Activated CD4-positive, alpha-beta T cell treated with anti-CD3 and anti-CD28 coated beads for 48 hours (primary cell): ENCODE results near the gene TUBA4A.
"Not testable (repeated sequence)": the region's sequence is repeated elsewhere in the genome, so short reads cannot be mapped to it uniquely, and the experiment has no call there.

Source experiments
- DNase-seq: peaks from one replicate; pipeline ENCODE4 v3.0.0-alpha.2; 2020

Gene TUBA4A

DNA sequence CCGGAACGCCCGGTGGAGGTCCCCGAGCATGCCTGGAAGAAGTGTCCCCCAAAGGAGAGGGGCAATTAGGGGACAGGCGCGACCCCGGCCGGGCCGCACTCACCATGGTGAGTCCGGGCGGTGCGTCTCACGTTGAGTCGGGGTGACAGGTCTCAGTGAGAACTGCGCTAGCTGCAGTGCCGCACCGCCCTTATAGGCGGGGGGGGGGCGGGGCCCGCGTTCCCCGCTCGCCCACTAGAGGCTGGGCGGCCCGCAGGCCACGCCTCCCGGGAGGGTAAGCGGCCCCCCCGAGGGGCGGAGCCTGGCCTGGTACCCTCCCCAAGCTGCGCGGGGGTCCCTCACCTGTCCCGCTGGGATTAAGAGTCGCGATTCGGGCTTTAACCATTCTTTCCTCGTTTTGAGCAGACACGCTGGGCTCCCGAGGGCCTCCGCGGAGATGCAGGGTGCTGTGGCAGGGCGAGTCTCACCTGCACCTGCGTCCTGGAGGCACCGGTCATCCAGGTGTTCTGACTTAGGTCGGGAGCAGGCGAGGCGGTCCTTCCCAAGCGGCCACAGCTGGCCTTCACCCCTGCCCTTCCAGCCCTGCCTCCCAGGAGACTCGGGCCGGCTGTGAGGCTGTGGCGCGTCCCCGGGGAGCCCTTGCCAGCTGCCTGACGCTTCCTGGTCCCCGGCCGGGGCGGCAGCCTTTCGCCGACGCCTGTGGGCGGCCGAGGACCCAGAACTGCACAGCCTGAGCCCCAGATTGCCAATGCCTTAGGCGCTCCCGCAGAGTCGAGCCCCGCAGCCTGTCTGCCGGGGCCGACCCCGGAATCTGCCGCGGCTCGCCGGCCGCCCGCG is at the start of gene TUBA4A:
Gene TUBA4A, minus strand, starts transcription at position 166 of the 837 bp plus-strand sequence. Its CDS starts 60 bp downstream, at position 106.
- DNase-seq: peak; percentile 92

DNA sequence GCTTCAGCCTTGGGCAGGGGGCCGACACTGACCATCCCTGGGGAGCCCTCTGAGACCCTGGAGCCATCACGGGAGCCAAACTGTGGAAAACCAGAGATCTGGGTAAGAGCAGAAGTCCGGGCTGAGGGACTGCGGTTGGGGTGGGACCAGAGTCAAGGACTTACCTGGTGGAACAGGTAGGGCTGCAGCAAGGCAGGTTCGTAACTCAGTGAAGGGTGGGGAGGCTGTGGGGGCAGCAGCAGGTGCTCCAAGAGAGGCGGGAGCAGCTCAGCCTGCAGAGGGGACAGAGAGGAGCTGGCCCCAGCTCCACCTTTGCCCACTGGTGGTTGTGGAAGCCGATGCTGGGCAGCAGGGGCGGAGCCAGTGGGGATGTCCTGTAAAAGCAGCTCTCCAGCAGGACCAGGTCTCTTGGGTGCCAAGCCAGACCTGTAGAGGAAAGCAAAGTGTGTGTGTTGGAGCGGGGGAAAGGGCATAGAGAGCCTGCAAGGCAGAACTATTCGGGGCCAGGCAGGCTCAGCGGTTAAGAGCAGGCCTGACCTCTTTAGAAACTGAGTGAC is 48.8 kb upstream of the TUBA4A start:
- DNase-seq: no peak

DNA sequence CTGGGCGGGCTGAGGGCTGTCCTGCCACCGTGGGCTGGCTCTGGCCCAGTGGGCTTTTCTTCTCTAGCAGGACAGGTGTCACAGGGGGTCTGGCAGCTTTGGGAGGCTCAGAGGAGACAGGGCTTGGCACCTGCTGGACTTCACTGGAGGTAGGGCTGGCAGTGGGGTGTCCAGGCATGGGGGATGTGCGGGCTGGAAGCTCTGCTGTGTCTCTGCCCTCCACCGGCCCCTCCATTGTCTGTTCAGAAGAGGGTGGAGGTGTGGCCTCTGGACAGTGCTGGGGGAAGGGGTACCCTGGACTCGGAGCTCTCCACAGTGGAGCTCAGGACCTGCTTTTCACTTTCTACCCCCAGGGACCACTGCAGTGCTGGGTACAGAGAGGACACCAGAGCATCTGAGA is 46.3 kb upstream of the TUBA4A start:
- DNase-seq: no peak

DNA sequence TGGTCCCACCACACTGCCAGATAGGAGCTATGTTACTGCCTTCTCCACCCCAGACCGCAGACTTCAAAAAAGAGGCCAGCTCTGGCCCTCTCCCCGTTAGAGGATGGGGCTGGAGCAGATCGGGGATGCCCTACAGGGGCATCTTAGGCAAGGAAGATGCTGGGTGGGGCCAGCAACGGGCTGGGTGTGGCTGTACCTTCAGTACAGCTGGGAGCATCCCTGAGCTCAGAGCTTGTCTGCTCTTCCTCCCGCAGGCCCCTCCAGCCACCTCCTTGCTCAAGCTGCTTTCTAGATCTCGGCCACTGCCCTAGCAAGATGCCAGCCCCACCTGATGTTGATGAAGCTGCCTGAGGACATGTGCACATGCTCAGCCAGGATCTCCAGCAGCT is 45.6 kb upstream of the TUBA4A start:
- DNase-seq: no peak

DNA sequence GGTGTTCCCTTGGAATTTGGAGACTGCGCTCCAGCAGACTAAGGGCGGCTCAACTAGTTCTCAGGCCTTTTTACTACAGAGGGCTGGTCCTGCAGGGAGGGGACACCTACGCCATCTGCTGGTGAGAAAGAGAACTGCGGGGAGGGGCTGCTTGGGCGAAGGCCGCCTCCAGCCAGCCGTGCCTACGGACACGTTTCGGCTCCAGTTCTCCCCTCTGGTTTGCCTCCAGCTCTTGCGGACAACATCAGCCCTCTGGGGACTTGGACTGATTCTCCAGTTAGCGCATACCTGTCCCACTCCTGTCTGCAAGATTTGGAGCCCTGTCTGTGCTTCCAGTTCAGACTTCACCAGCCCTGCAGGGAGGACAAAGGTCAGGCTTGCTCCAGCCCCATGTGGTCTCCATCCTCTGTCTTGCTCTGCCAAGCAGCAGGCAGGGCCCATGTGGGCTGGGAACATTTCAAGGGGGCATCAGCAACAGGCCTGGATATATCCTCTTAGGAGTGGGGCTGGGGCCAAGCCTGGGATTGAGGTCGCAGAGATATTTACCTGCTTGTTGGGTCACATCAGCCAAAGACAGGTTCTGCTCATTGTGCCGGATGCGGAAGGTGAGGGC is 45.1 kb upstream of the TUBA4A start:
- peak; percentile 93 for DNase-seq

DNA sequence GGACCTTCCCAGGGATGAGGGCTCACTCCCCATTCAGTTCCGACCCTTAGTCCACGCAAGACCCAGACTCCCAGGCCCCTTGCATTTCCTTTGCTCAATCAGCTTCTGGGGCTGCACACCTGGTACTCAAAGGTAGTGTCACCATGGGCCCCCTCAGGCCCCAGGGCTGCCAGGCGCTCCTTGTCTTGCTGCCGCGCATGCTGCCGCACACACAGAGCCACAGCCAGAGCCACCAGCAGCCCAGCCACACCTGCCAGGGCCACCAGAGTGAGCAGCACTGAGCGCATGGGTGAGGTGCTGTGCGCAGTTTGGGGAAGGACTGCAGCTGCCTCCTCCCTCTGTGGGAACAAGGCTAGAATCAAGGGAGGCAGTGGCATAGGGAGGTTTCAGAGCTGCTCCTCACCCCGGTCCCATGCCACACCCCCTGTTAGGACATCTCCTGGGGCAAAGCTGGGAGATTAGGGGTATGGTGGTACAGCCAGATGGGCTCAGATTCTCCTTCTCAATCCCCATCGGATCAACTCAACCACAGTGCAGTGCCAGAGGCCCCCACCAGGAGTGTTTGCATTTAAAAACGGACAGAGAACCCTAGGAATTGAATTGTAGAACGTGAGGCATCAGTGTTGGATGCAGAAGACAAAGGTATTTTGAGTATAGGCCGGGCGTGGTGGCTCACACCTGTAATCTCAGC is 44.2 kb upstream of the TUBA4A start:
- no peak for DNase-seq

DNA sequence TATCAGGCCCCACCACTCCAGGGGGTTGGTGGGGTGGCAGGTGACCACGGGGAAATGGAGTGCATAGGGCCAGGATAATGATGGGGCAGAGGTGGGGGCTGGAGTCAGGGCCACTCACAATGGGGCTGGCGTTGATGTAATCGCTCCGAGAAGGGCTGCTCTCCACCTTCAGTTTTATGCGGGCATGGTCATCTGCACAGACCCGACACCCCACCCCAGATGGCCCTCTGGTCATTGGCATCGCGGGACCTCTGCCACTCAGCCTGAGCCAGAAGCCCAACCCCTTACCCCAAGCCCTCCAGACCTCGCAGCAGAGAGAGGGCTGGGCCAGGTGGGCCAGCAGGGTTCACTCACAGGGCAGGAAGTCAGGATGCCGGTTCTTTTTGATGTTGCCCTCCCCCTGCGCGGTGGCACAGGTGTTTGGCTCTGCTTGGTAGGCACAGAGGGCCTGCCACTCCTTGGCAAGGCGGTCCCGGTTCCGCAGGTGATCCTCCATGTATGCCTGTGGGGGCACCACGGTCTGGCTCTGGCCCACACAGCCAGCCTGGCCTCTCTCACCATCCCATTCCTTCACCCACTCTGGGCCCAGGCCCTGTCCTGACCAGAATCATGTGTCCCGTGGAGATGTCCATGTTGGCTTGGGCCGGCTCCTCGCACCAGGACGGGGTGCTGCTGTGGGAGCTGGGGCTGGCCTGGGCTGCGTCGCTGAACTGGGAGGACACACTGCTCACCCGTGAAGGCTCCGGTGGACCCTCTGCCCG is 43.1 kb upstream of the TUBA4A start:
- no peak for DNase-seq

DNA sequence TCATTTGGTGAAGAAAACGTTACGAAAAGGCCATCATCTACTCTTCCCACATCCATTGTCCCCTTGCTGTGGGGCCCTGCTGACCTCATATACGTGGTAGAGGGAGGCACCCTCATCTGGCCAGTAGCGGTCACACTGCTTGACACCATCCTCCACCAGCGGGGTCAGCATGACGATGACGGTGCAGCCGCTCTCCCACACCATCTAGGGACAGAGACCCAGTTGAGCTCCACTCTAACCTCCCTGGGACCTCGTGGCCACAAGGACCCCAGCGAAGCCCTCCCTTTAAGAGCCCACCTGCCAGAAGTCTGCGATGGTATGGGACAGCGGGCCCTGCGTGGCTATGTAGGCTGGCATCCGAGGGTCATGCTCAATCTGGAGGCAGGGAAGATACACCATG is 42.4 kb upstream of the TUBA4A start:
- DNase-seq: no peak

DNA sequence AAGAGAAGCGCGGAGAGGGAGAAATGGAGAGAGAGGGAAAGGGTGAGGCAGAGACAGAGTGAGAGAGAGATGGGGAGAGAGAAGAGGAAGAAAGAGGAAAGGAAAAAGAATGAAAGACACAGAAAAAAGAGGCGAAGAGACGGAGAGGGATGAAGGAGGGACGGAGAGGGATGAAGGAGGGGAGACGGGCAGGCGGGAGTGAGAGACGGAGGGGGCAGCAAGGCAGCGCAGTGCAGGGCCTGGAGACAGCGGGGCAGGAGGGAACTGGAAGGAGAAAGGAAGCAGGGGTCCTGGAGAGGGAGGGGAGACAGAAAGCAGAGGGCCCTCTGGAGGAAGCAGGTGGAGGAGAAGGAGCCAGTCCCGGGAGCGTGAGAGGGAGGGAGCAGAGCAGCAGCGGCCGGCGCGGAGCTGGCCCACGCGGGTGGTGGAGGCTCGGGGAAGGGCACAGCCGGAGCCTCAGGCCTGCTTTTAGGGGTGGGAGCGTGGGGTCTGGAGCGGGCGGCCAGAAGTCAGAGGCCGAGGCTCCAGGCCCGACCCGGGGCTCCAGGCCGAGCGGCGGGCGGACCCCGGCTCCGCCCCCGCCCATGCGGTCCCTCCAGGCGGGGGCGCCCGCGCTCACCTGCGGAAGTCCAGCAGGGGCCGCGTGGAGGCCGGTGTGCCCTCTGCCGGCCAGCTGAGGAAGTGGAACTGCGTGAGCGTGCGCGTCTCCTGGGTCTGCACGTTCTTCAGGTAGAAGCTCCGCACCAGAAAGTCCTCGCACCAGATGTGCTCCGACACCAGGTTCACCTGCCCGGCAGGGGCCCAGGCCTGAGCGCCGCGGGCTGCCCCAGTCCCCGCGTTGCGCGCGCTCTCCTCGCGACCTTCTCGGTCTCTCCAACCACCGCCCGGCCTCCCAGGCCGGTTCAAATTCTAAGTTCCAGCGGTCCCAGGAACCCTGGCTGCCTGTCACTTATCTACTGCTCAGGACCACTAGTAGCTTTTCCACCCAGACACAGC is 40.9 kb upstream of the TUBA4A start:
- peak; percentile 92 for DNase-seq

DNA sequence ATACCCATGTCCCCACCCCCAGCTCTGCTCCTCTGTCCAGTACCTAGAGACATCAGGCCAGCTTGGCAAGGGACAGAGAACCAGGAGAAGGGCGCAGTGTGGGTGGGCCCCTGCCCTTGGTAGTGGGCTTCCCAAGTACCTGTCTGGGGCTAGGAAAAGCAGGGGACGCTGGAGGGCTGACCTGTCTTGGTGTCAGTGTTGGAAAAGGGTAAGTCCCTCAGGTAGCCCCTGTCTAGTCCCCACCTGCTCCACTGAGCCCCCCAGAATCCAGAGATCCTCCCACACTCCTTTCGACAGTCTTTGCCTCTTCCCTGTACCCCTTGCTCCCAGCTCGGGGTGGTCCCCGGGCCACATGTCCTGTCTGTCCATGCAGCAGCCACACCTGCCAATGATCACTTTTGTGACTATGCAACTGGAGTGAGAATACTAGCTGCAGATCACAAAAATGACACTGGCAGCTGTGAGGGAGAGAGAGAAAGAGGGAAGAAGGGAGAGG is 40.1 kb upstream of the TUBA4A start:
- peak; percentile 1 for DNase-seq

DNA sequence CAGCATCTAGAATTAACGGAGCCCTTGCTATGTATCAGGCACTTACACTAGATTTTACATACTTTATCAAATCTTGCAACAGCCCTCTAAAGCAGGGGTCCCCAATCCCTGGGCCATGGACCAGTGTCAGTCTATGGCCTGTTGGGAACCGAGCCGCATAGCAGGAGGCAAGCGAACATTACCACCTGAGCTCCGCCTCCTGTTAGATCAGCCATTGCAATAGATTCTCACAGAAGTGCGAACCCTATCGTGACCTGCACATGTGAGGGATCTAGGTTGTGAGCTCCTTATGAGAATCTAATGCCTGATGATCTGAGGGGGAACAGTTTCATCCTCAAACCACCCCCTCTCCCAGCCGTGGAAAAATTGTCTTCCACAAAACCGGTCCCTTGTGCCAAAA is 38.9 kb upstream of the TUBA4A start:
- peak; percentile 1 for DNase-seq

DNA sequence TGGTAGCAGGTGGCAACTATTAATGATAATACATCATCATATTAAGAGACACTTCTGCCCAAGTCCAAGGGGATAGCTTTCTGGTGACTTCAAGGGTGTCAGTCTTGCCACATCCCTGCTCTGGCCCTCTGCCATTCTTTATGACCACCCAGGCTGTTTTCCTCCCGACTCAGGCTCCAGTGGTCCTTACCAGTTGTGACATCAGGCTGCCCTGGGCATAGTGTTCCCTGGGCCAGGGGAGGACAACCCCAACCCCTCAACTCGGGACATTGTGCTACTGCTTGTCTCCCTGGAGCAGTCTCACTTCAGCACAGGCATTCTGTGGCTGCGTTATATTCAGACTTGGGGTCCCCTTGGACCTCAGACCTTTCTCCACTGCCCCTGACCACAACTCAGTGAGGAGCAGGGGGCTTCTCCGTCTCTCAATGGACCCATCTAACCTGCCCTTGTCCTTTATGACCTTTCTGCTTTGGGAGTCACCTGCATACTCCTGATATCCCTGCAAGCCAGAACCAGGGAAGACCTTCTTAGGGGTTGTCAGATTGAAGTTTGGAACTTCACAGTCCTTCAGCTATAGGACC is 38.3 kb upstream of the TUBA4A start:
- no peak for DNase-seq

DNA sequence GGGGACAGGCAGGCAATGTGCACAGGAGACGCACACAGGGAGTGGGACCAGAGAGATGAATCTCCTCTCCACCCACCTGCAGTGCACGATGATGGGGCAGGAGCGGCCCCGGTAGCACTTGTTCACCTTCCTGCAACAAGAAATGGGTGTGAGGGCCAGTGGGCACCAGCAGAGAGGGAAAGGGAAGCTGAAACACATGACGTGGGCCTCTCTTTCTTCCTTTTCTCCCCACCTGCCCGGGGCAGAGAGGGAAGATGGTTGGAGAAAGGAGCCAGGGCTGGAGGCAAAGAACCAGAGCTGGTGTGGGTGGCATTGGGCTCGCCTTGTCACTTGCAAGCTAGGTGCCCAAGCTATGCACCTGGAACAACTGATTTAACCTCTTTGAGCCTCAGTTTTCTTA is 37.7 kb upstream of the TUBA4A start:
- DNase-seq: no peak

DNA sequence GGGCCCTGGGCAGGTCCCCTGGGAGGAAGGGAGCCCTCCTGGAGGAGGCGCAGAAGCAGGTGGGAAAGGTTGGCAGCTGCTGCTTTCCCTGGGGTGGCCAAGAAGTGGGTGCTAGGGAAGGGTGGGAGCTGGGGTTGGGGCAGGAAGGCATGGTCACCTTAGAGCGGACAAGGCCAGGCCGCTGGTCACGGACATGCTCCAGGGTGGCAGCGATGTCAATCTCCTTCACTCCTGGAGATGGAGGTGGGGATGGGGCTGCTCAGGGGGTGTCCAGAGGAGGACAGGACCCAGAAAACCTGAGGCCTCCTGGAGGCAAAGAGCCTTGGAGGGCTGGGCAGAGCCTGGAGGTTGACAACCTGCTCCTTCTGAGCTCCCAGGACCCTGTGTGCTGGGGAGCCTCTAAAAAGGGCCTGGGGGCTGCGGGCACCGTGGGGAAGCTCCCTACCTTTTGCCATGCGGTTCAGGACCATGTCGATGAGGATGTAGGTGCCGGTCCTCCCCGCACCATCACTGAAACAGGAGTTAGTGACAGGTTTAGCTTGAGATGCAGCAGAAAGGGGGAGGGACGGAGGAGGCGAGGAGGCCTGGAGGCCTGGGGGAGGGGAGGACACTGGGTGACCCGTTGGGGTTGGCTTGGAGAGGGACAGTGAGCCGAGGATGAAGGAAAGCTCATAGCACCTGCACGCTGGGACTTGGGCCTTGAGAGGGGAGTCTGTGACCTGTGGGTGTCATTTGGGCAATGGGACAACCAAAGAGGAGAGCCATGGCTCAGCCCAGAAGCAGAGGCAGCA is 36.9 kb upstream of the TUBA4A start:
- no peak for DNase-seq

DNA sequence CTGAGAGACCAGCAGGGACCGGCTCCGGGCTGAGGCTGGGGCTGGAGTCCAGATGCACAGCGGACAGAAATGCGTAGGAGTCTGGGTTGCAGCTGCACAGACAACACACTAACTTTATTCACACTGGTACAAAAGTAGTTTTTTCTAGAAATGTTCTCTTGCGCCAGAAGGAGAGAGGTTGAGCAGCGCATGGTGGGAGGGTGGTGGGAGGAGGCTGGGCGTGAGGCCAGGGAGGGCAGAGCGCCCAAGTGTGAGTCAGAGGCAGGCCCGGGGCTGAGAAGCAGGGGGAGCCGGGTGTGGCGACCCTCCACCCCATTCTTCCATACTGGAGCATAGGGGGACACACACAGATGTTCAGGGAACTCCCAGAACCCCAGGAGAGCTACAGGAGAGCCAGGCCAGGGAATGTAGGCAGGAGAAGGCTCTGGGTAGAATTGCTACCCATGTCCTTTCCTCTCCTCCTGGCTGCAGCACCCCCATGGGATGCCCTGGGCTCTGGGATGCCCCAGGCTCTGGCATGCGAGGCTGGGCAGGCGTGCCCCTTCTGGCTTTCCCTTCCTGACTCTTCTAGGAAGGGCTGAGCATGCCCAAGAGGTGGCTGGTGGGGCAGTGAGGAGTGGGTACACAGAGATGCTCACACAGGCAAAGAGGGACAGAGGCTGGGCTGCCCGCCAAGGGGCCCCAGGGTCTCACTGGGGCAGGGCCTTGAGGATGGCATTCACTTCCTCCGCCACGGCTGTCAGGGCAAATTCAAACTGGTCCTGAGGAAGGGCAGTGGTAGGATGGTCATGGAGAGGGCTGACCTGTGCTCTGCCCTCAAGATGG is 36.0 kb upstream of the TUBA4A start:
- no peak for DNase-seq

DNA sequence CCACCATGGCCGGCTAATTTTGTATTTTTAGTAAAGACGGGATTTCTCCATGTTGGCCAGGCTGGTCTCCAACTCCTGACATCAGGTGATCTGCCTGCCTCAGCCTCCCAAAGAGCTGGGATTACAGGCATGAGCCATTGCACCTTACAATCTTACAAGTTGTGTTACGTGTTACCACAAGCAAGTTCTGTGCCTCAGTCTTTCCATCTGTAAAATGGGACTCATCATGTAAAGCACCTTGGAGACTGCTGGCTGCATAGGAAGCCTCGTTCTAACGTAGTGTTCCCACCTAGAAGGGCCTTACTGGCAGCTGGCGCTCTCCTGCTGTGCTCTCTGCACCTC is 35.4 kb upstream of the TUBA4A start:
- DNase-seq: no peak

DNA sequence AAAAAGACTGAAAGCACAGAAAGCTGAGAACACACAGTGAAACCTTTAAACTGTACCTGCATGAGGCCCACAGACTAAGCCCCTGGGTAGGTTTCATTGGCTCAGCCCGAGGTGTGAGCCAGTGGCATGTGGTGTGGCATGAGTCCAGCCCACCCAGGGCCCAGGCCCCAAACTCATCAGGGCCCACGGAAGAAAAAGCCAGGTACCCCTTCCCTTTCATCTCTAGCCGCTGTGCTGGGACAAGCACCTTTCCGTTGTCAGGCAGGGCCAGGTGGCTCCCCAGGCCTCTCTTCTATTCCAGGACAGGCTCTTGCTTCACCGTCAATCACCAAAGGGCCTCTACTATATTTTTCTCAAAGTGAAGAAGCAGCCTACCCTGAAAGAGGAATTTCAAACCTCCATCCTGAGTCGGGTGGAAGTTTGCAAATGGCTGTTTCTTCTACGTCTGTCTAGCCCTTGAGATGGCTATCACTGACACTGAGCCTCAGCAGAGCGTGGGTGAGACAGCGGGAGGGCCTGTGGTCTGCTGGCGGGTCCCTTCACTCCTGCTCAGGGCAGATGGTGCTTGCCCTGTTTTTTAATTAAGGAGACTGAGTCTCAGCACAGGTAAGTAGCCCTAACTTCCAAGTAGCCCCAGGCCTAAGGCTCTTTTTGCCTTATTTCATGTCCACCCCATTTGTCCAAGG is 34.0 kb upstream of the TUBA4A start:
- no peak for DNase-seq

DNA sequence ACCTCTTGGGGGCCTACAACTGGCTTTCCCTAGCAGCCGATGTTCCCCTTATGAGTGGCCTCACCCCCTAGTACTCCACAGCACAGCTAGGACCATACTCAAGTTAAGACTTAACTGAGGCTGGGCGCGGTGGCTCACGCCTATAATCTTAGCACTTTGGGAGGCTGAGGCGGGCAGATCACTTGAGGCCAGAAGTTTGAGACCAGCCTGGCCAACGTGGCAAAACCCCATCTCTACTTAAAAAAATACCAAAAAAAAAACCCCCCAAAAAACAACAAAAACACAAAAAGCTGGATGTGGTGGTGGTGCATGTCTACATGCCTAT is 33.4 kb upstream of the TUBA4A start:
- not testable (repeated sequence) for DNase-seq
